Measurements from ENCODE around the gene FAM174C. TPM values are rescaled to one million over a fixed set of nuclear protein-coding genes. Genes with fewer than 3 reads are reported as not detected.

The FAM174C gene
- total RNA-seq, 2 donors from 2014 or later, result 48.0 to 63.9 TPM

DNA sequence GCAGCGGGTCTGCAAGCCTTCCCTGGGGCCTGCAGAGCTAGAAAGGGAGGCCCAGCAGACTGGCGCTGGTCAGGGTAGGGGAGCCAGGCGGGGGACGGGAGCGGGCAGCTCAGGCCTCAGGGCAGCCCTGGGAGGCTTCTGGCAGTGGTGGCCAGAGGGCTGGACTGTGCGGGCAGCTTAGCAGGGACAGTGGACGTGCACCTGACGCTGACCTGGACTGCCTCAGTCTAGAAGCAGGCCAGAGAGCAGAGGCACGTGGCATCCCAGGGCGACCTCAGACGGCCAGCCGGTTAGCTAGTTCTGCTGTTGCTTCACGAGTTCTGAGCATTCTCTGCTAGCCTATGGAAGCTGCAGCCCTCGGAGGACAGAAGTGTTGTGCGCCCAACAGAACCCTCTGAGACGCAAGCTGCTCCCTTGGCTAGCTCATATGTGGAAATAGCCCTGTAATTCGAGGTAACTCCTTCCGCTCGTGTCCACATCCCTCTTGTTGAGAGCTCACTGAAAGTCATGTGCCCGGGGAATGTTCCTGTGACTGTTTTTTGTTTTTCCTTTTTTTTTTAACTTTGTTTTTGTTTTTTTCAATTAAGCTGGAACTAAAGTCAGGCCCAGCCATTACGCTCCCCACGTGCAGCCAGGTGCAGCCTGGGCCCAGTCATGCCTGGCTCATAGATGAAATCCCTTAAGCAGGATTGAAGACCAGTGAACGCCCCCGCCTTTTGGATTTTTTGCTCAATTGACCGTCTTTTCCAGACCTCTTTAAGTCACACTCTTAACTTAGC is 1.9 kb upstream of the FAM174C start:
- intact Hi-C loops (cut with DNase I), result loop anchor here (5.0 kb wide), 1 partner anchor 134 kb away; the partner anchor contains the start of gene DAZAP1
- H3K4me3 ChIP-seq, result no peak overlapping the region
- H3K27ac ChIP-seq, result peak overlapping the region in 3 of 4 donors; percentile 86 to 100 (median 99)
- H3K4me1 ChIP-seq, result peaks cover 71% of the 10 kb centered on the region
- 80 to 82% methylated on average over 14 to 25 of the region's 25 CpGs for WGBS, 2 donors
- H3K36me3 ChIP-seq (replicated peaks in 1 of 2; ENCODE audit: insufficient read depth in 1 of 2, low read depth in 2 of 2), result peaks cover 7 to 18% of the 10 kb centered on the region in 2 donors
- peak in 1 of 3 donors; percentile 19 for TF ChIP-seq POLR2A (IDR thresholded peaks at IDR 0.05)
- TF ChIP-seq, protein P1, sequence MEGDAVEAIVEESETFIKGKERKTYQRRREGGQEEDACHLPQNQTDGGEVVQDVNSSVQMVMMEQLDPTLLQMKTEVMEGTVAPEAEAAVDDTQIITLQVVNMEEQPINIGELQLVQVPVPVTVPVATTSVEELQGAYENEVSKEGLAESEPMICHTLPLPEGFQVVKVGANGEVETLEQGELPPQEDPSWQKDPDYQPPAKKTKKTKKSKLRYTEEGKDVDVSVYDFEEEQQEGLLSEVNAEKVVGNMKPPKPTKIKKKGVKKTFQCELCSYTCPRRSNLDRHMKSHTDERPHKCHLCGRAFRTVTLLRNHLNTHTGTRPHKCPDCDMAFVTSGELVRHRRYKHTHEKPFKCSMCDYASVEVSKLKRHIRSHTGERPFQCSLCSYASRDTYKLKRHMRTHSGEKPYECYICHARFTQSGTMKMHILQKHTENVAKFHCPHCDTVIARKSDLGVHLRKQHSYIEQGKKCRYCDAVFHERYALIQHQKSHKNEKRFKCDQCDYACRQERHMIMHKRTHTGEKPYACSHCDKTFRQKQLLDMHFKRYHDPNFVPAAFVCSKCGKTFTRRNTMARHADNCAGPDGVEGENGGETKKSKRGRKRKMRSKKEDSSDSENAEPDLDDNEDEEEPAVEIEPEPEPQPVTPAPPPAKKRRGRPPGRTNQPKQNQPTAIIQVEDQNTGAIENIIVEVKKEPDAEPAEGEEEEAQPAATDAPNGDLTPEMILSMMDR (IDR thresholded peaks at IDR 0.05), result no peak
- no peaks in the 10 kb centered on the region for H3K27me3 ChIP-seq
- H3K9me3 ChIP-seq, result no peaks in the 10 kb centered on the region
- ATAC-seq (no peak), DNase-seq (peak in 1 of 4 donors; percentile 20)

DNA sequence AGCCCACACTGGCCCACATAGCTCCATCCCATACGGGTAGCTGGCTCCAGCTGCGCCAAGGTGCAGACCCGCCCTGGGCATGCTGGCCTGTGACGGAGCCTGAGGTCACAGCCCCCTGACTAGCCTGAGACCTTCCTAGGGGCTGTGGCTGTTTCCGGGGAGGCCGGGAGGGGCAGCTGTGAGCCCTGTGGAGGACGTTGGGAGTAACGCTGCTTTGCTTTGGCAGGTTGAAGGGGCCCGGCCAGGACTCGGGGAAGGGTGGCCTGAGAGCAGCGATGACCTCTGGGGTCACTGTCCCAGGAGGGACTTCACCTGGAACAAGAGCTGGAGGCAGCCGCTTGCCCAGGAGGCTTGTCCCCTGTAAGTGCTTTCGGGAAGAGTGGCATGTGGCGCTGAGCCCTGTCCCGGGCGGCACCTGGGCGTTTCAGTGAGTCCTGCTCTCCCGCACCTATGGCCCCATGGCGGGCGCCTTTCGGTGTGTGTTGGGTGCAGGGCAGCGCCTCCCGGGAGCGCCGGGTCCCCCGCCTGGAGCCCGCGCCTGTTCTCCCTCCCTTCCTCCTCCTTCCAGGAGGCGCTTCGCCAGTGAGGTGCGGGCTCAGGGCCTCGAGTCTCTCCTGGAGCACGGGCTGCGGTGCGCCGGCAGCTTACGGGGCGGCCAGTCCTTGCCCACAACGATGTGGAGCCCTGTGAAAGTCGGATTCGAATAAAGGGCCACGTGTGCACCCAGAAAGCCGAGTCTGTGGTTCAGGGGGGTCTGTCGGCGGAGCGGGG is 1.1 kb upstream of the FAM174C start:
- DNase-seq (peak in 3 of 4 donors; percentile 38 to 47 (median 45)), ATAC-seq (no peak)
- 83 to 85% methylated on average over 21 to 46 of the region's 46 CpGs for WGBS, 2 donors
- no peaks in the 10 kb centered on the region for H3K27me3 ChIP-seq
- peaks cover 66% of the 10 kb centered on the region for H3K4me1 ChIP-seq
- H3K9me3 ChIP-seq, result no peaks in the 10 kb centered on the region
- TF ChIP-seq POLR2A (IDR thresholded peaks at IDR 0.05), result no peak
- TF ChIP-seq, protein P1 (IDR thresholded peaks at IDR 0.05), result no peak
- intact Hi-C loops (cut with DNase I), result loop anchor here (5.0 kb wide), 1 partner anchor 133 kb away; the partner anchor contains the start of gene DAZAP1
- no peak overlapping the region for H3K4me3 ChIP-seq
- H3K27ac ChIP-seq, result peak overlapping the region in 3 of 4 donors; percentile 86 to 100 (median 99)
- H3K36me3 ChIP-seq (replicated peaks in 1 of 2; ENCODE audit: insufficient read depth in 1 of 2, low read depth in 2 of 2), result peaks cover 7 to 22% of the 10 kb centered on the region in 2 donors

DNA sequence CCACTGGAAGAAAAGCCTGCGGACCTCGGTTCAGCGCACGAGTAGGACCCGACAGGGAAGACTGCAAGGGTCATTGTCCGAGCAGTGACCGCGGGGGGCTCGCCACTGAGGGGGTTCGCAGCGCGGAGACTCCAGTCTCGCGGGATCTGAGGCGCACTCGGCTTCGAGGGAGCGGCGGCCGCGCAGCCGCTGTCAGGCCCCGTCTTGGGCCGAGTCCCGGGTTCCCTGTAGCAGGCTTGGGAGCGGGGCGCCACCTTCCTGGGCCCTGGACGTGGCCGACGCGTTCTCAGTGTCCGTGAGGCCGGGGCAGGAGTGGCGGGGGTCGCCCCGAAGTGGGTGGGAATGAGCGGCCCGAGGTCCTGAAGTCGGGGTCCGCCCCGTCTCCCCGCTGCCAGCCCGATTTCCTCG is 474 bp upstream of the FAM174C start:
- H3K4me3 ChIP-seq, result no peak overlapping the region
- ATAC-seq (no peak), DNase-seq (no peak)
- intact Hi-C loops (cut with DNase I), result loop anchor here (5.0 kb wide), 1 partner anchor 132 kb away; the partner anchor contains the start of gene DAZAP1
- WGBS, 2 donors, result 29 to 80% methylated on average over 3 to 43 of the region's 44 CpGs
- no peaks in the 10 kb centered on the region for H3K9me3 ChIP-seq
- peaks cover 66% of the 10 kb centered on the region for H3K4me1 ChIP-seq
- H3K27ac ChIP-seq, result peak overlapping the region; percentile 86 to 100 (median 98)
- no peaks in the 10 kb centered on the region for H3K27me3 ChIP-seq
- TF ChIP-seq, protein P1 (IDR thresholded peaks at IDR 0.05), result no peak
- peaks cover 7 to 22% of the 10 kb centered on the region in 2 donors for H3K36me3 ChIP-seq (replicated peaks in 1 of 2; ENCODE audit: insufficient read depth in 1 of 2, low read depth in 2 of 2)

DNA sequence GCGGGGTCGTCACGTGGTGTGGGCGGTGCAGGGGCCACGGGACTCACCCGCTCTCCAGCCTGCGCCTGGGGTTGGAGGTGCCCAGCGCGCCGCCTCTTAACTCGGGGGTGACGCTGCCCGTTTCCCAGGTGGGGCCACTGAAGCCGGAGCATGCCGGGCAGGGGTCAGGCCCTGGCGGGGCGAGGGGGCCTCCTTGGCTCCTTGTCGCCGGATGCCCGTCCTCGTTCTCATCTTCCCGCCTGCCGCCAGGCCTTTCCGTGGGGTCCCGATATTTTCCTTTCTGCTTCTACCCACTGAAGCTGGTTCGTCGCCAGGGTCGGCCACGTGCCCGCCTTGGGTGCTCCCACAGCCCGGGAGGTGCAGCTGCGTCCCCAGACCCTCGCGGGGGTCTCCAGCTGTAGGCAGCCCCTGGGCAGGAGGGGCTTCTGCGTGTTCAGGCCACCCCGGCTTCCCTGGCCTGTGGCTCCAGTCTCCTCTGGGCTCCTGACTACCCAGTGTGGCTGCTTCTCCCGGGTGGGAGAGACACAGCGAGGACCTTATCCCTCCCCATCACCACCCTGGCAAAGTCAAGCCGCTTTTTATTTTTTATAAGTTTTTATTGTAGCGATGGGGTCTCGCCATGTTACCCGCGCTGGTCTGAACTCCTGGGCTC is 772 bp downstream of the FAM174C start:
- intact Hi-C loops (cut with DNase I), result no loop called here
- H3K27ac ChIP-seq, result peak overlapping the region; percentile 86 to 100 (median 98)
- no peaks in the 10 kb centered on the region for H3K27me3 ChIP-seq
- H3K4me1 ChIP-seq, result peaks cover 54% of the 10 kb centered on the region
- WGBS, 2 donors, result 12 to 13% methylated on average over 26 to 33 of the region's 43 CpGs
- peak overlapping the region; percentile 43 to 72 for H3K4me3 ChIP-seq
- ATAC-seq (no peak), DNase-seq (peak in 2 of 4 donors; percentile 47 to 53)
- peaks cover 7 to 22% of the 10 kb centered on the region in 2 donors for H3K36me3 ChIP-seq (replicated peaks in 1 of 2; ENCODE audit: insufficient read depth in 1 of 2, low read depth in 2 of 2)
- peak in 2 of 3 donors; percentile 42 to 56 for TF ChIP-seq POLR2A (IDR thresholded peaks at IDR 0.05)
- TF ChIP-seq, protein P1 (IDR thresholded peaks at IDR 0.05), result no peak
- H3K9me3 ChIP-seq, result no peaks in the 10 kb centered on the region
